ENCODE data around the gene SH3BP5.

GRCh38 chr3:15280853-15281532 lies 51.4 kb downstream of the SH3BP5 start:
- TF ChIP-seq, protein P1, sequence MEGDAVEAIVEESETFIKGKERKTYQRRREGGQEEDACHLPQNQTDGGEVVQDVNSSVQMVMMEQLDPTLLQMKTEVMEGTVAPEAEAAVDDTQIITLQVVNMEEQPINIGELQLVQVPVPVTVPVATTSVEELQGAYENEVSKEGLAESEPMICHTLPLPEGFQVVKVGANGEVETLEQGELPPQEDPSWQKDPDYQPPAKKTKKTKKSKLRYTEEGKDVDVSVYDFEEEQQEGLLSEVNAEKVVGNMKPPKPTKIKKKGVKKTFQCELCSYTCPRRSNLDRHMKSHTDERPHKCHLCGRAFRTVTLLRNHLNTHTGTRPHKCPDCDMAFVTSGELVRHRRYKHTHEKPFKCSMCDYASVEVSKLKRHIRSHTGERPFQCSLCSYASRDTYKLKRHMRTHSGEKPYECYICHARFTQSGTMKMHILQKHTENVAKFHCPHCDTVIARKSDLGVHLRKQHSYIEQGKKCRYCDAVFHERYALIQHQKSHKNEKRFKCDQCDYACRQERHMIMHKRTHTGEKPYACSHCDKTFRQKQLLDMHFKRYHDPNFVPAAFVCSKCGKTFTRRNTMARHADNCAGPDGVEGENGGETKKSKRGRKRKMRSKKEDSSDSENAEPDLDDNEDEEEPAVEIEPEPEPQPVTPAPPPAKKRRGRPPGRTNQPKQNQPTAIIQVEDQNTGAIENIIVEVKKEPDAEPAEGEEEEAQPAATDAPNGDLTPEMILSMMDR (IDR thresholded peaks at IDR 0.05; ENCODE audit: poor library complexity) = no peak
- no peak for TF ChIP-seq EZH2phosphoT487 (IDR thresholded peaks at IDR 0.05; ENCODE audit: low read depth, severe bottlenecking, unreplicated experiment)
- TF ChIP-seq EZH2 (IDR thresholded peaks at IDR 0.05; ENCODE audit: borderline replicate concordance) = no peak

All from hepatocyte (in vitro differentiated cells).